SH-SY5Y (cell line): ENCODE data around the gene DOCK4.

ENCODE experiments used
- GATA2 ChIP-seq: IDR thresholded peaks from 2 replicates; pipeline ENCODE4 v1.6.1; 2011; ENCODE audit warnings: mild to moderate bottlenecking, low read depth, low read length
- GATA3 ChIP-seq: IDR thresholded peaks from 2 replicates; pipeline ENCODE4 v1.6.1; 2011; ENCODE audit warnings: low read depth, mild to moderate bottlenecking, low read length, moderate library complexity

DOCK4 gene

GRCh38 chr7:111878785-111879184 lies 327.4 kb downstream of the DOCK4 start:
- TF ChIP-seq GATA3 = no peak
- TF ChIP-seq GATA2 = no peak

GRCh38 chr7:111877931-111878330 lies 328.3 kb downstream of the DOCK4 start:
- TF ChIP-seq GATA2 (no peak), GATA3 (no peak)

- no peak for TF ChIP-seq GATA3
- no peak for TF ChIP-seq GATA2
Measured at GRCh38 chr7:111873963-111874690, 332.1 kb downstream of the DOCK4 start.

GRCh38 chr7:111873326-111873646 lies 332.9 kb downstream of the DOCK4 start:
- TF ChIP-seq GATA2 (no peak), GATA3 (no peak)

- no peak for TF ChIP-seq GATA2
- TF ChIP-seq GATA3 = no peak
Measured at GRCh38 chr7:111872450-111873325, 333.5 kb downstream of the DOCK4 start.

- TF ChIP-seq GATA3 (no peak), GATA2 (no peak)
Measured at GRCh38 chr7:111871283-111871682, 334.9 kb downstream of the DOCK4 start.

- TF ChIP-seq GATA3 (no peak), GATA2 (no peak)
Measured at GRCh38 chr7:111869280-111869679, 336.9 kb downstream of the DOCK4 start.

- TF ChIP-seq GATA2 (no peak), GATA3 (no peak)
Measured at GRCh38 chr7:111867348-111867931, 338.8 kb downstream of the DOCK4 start.

- TF ChIP-seq GATA2 = no peak
- TF ChIP-seq GATA3 = no peak
Measured at GRCh38 chr7:111866787-111867186, 339.4 kb downstream of the DOCK4 start.

- no peak for TF ChIP-seq GATA3
- no peak for TF ChIP-seq GATA2
Measured at GRCh38 chr7:111865430-111865829, 340.8 kb downstream of the DOCK4 start.

GRCh38 chr7:111864291-111864976 lies 341.8 kb downstream of the DOCK4 start:
- TF ChIP-seq GATA3 (no peak), GATA2 (no peak)

GRCh38 chr7:111863269-111863668 lies 342.9 kb downstream of the DOCK4 start:
- TF ChIP-seq GATA2 (no peak), GATA3 (no peak)

GRCh38 chr7:111860248-111860647 lies 346.0 kb downstream of the DOCK4 start:
- TF ChIP-seq GATA2 = no peak
- no peak for TF ChIP-seq GATA3

- TF ChIP-seq GATA2 (no peak), GATA3 (no peak)
Measured at GRCh38 chr7:111858331-111858730, 347.9 kb downstream of the DOCK4 start.
